Fibroblast of upper back skin (primary cell): ENCODE results near the gene ABCB9.
"Not testable (repeated sequence)": the region's sequence is repeated elsewhere in the genome, so short reads cannot be mapped to it uniquely, and the experiment has no call there.

Experiments
- DNase-seq: peaks from one replicate; pipeline ENCODE4 v3.0.0-alpha.2; 2013

ABCB9 gene

DNA sequence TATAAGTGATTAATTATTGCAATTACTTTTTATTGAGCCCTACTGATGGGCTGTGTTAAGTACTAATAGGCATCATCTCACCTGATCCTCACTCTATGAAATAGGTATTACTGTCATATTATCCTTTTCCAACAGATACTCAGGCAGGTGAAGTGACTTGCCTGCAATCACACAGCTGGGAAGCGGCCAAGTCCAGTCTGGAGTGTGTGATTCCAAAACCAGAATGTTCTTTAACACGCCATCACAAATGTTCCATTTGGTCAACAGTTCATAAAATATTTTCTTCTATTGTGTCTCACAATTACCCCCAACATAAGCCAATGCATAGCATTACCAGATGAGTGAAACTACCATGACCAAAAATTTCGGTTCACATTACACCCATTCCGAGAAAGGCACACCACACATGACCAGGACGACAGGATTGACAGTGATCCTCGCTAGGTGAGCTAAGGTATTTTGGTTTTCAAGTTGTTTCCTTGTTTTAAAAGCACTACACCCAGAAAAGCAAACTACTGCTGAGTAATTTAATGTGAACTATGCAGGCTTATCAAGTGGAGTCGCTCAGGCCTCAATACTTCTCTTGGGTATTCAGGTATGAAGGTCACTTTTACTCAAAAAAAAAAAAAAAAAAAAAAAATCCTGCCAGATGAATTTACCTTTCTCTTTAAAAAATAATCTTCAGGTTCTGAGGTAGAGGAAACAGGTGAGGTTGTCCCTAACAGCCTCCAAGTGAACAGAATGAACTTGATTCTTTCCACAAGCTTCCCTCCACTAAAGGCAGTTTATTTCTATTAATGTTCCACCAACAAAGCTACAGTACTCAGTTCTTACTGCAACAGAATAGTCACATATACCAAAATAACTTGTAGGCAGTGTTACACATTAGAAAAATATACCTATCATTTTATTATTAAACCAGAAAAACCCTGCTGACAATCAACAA lies 72.8 kb downstream of the ABCB9 start:
- no peak for DNase-seq

DNA sequence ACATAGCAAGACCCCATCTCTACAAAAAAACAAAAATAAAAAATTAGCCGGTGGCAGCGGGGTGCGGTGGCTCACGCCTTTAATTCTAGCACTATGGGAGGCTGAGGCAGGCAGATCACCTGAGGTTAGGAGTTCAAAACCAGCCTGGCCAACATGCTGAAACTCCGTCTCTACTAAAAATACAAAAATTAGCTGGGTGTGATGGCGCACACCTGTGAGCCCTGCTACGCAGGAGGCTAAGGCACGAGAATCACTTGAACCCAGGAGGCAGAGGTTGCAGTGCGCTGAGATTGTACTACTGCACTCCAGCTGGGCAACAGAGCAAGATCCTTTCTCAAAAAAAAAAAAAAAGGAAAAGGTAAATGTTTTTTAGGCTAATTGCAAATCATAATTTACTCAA lies 73.5 kb downstream of the ABCB9 start:
- DNase-seq, result not testable (repeated sequence)

DNA sequence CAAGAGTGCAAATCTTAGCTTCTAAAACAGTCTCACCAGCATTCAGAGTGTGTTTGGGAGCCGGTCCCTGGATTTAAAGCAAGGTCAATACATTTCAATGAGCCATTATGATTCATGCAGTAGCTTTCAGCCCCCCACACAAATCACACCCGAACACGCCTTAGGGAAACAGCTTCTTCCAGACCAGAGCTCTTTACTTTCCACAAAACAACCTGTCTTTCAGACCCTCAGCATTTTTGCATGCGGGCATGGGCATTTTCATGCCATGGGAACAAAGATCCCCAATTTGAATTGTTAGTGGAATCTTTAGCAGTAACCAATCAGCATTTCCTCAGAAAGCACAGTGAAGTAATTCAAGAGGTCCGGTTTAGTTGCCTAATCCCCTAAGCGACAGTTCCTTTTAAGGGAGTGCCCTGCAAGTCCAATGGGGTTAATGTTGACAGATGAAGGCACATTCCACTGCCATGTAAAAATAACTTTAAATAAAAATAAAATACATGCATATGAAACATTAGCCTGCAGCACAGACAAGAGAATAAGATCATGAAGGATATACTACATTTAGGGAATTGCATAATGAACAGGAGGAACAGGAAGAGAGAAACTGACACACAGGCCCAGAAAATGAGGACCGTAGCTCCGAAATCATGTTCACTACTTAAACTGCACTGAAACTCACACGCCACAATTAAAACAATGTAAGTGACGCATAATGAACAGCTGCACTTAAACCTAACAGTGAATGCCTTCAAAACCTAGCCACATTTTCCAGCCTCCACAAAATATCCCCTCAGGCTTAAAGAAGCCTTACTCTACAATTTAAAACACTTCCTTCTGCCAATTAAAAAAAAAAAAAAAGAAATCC lies 74.4 kb downstream of the ABCB9 start:
- DNase-seq, result peak; percentile 60

DNA sequence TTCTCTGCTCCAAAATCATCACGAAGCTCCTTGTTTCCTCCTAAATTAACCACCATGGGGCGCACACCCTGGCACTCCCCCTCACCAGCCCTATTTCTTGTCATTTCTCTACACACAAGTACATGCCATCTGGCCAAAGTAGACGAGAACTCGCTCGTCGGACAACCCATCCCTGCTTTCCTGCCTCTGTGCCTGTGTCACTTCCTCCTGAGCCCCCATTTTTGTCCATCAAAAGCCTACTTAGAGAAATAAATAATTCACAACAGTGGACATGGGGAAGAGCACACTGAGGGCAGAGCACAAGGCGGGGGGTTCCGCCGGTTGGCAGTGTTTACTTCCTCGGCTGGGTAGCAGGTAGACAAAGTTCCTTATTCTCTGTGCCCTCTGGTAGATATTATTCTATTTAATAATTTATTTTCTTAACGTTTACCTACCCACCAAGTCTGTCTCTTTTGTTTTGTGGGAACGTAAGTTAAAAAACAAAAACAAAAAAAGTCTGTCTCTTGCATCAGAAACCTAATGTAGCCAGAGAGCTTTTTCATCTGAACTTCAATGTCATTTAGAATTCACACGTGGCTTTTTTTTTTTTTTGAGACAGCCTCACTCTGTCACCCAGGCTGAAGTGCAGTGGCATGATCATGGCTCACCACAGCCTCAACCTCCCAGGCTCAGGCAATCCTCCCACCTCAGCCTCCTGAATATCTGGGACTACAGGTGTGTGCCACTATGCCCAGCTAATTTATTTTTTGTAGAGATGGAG lies 76.3 kb downstream of the ABCB9 start:
- DNase-seq, result no peak

DNA sequence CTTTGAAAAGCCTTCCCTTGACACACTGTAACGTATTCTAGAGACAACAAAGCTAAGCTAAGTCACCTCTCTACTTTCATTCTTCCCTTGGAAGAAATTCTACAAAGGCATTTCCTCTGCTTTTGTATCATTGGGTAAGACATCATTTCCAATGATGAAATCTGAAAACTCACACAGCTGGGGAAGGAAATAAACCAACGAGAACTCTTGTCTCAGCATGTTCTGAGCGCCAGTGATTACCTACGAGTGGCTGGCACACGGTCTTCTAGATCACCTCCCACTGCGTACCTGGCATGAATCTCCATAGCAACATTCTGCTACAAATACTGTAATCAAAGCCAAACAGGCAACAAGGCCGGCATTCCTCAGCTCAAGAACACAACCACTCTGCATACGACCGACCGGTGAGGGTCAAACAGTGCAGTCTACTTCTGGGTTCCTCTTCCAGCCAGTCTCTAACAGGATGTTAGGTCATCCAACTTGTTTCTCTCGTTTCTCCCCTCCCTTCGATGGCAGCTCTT lies 78.0 kb downstream of the ABCB9 start:
- peak; percentile 50 for DNase-seq

DNA sequence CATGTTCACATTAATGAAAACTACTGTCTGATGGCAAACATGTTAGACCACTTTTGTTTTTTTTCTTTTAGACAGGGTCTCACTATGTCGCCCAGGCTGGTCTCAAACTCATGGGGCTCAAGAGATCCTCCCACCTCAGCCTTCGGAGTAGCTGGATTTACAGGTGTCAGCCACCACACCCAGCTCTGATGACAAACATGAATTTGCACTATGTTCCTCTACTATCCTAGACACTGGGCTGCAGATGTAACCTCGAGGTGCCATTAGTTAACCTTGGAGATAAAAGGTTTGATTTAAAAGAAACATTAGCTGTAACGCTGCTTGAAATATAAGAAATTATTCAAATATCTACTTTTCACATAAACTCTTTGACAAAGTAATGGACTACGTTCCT lies 78.4 kb downstream of the ABCB9 start:
- DNase-seq, result no peak

DNA sequence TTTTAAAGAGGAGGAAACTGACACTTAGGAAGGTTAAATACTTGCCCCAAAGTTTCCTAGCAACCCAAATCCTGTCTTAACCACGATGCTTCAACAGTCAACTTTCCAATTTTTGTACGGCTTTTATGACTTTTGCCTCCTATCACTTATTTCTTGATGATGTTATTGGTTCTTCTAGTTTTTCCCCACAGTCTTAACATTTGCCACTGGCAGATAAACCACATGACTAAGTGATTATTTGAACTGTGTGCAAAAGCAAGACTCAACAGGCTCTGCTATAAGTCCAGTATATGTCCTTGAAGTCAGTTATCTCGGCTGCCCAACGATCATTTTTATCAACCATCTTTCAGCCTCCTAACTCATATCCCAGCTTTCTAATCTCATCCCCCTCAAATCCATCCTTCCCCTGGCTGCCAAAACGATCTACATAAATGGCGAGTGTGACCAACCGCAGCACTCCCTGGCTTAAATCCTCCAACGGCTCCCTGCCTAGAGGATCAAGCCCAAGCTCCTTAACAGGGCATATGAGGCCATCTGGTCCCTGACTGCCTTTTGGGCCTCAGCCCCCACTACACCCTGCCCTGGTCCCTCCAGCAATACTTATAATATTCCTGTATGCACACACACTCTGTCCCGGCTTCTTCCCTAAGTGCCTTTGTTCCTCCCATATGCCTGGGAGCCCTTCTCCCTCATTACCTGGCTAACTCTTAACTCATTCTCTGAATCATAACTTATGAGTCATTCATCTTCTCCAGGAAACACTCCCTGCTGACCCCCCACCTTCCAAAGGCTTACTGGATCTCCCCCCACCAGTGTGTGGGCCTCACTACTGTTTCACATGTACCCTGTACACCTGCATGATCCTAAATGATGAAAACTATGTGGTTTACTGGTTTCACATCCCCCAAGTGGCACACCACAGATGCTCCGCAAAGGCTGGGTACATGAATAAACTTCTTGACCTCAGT lies 79.1 kb downstream of the ABCB9 start:
- peak; percentile 59 for DNase-seq

DNA sequence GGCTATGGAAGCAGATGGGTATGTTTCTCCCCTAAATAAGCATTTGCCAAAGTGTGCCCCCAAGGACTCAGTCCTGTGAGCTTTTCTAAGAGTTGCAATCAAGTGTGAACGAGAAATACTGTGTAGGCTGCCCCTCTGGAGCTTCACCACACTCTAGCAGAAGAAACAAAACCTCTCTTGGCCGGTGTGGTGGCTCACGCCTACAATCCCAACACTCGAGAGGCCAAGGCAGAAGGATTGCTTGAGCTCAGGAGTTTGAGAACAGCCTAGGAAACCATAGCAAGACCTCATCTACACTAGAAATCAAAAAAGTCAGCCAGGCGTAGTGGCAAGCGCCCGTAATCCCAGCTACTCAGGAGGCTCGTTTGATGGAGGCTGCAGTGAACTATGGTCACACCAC lies 80.1 kb downstream of the ABCB9 start:
- DNase-seq, result no peak

DNA sequence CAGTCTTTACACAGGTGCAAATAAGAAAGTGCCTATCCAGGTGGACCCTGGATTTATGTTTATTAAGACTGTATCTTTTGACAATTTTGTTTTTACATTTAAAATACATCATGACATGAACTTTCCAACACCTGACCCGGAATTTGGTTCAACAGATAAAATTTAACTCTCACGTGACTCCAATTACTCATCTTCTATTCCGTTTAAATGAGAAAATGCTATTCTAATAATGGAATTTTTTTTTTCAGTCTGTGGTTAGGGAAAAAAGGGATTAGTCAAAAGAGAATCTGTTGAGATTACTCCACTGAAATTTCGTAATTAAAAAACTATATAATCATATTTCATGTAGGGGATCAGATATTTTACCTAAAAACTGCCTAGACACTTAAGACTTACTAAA lies 81.4 kb downstream of the ABCB9 start:
- DNase-seq, result no peak

DNA sequence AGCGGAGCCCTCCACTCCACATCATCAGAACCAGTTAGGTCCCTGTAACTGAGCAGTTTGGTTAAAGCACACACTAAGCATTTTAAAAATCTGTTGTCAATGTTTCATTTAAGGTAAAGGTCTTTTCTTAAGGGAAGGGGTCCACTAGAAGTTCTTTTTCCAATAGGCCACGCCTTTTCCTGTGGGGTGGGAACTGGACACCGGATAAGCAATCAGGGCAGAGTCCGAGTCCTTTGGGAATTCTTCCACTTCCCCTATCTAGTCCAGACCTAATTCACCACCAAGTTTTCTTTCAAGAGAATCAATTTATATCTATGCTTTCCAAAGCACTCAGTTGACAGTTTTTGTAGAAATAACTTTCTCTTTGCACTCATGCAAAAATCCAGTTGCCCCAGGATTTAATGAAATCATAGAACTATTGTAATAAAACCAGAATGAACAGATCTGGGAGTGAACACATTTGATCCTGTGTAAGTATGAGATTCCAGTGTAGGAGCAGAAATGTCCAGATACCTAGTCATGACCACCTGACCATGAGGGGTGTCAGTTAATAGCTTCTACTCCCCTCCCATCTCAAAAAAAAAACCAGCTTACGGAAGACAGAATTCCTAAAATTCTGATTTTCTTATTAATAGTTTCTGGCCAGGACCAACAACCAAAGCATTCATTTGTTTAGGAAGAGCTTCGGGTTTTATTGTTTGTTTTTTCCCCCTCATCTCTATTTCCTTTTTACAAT lies 82.0 kb downstream of the ABCB9 start:
- DNase-seq, result no peak

DNA sequence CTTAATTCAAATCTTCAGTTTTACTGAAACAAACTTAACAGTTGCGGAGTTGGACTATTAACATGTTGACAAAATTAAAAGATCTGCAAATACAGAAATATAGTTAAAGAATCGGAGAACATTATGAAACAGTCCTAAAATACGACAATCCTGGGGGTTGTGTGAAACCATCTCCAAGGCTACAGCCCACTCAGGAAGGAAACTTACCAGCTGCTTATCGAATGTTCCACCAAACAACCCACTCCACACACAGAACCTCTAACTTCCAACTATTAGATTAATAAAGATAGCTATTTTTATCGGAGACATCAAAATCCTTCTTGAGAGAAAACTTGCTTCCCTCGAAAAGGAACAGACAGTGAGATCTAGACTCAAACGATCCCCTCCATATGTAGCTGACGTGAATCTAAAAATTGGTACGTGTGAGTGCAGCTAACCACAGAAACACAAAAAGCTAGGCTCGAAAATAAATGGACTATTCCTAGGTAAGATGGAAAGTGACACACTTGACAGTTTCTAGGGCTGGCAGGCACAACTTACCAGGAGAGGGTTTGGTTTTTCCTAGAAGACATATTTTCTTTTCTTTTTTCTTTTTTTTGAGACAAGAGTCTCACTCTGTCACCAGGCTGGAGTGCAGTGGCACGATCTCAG lies 83.2 kb downstream of the ABCB9 start:
- no peak for DNase-seq

DNA sequence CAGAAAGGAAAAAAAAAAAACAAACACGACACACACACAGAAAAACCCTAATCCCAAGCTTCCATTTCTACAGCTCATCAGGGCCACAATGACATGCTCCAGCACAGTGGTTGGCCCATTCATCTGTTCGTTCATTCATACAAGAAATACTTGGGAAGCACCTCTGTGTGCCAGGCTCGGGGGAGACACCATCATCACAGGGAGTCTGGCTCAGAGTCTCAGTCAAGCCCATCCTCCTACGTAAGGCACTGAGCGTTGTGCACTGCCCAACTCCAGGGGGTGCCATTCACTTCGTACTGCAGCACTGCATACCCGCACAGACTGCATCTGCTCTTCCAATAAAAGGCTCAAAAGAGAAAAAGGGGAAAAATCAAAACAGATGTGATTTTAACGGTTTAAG lies 85.6 kb downstream of the ABCB9 start:
- DNase-seq, result peak; percentile 71

DNA sequence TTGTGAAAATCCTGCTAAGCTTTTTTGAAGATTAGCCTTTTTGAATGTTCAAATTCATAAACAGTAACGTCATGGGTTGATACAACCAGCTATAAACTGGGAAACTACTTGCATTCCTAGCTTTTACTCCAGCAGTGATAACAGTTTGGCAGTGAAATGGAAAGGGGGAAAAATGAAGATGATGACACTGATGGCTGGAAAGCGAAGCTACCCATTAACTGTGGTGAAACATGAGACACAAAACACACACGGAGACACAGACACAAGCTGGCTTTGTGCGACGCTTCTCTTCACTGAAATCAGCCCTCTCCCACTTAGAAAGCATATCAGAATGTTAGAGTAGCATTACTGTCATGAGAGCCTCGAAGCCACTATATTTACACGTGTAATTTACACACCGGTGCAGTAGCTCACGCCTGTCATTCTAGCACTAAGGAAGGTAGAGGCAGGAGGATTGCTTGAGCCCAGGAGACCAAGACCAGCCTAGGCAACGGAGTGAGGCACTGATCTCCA lies 86.1 kb downstream of the ABCB9 start:
- DNase-seq, result no peak
